ENCODE measurements around the gene PVALEF. TPM values are rescaled to one million over a fixed set of nuclear protein-coding genes. Genes with fewer than 3 reads are reported as not detected.

Gene PVALEF
- total RNA-seq, 1 experiment from 2014 or later = not detected

DNA sequence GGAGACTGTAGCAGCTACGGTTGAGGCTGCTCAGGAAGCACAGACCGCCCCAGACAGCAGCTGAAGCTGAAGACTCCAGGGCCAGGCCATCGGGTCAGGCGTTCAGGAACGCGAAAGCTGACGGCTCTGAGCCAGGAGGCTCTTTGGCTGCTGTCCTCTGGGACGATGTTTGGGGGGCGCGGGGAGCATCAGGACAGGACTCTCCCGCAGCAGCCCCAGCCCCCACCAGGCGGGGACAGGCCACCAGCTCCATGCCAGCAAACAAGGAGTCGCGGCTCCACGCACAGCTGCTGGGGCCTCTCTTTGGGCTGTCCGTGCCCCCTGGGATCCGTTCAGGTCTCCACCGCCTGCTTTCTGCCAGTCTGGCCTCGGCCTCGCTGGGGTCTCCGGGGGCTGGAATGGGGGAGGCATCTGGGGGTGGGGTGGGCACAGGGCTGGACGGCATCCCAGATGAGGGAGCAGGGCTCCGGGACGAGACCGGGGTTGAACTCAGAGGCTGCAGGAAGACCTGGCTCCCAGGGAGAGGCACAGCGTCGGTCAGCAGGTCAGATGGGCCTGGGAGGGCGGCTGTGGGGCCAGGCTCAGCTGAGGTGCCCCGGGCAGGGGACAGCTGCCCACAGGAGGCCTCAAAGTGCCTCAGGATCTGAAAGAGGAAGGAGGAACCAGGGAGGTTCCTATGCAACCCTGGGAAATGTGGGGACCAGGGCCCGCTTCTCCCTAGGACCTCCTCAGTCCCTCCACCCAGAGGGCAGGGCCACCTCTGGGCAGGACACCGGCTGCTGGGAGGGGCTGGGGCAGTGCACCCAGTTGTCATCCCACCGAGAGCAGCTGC, 63.7 kb downstream of the PVALEF start:
- H3K4me3 ChIP-seq (ENCODE audit: low read depth in 2 of 2, low read length in 2 of 2) = no peak overlapping the region
- ChIA-PET CTCF (interaction anchor here (0.6 to 0.7 kb wide), 2 partner anchors 176 to 285 kb away, joined by 3 to 5 read pairs; no protein-coding TSS in a partner anchor), POLR2A (no interaction called here)
- no peaks in the 10 kb centered on the region for H3K9me3 ChIP-seq (ENCODE audit: control insufficient read depth, insufficient read depth, low read depth, low read length)
- H3K4me1 ChIP-seq (ENCODE audit: control insufficient read depth, insufficient read depth, low read length) = no peaks in the 10 kb centered on the region
- no peak for ATAC-seq
- no TSS peak for BruUV-seq (replicated peaks)
- TF ChIP-seq POLR2AphosphoS5 (IDR thresholded peaks at IDR 0.05; ENCODE audit: low read depth, low read length) = no peak
- TF ChIP-seq SIN3A (IDR thresholded peaks at IDR 0.05; ENCODE audit: borderline replicate concordance, insufficient read depth, low read depth, low read length) = no peak
- TF ChIP-seq, protein P1, sequence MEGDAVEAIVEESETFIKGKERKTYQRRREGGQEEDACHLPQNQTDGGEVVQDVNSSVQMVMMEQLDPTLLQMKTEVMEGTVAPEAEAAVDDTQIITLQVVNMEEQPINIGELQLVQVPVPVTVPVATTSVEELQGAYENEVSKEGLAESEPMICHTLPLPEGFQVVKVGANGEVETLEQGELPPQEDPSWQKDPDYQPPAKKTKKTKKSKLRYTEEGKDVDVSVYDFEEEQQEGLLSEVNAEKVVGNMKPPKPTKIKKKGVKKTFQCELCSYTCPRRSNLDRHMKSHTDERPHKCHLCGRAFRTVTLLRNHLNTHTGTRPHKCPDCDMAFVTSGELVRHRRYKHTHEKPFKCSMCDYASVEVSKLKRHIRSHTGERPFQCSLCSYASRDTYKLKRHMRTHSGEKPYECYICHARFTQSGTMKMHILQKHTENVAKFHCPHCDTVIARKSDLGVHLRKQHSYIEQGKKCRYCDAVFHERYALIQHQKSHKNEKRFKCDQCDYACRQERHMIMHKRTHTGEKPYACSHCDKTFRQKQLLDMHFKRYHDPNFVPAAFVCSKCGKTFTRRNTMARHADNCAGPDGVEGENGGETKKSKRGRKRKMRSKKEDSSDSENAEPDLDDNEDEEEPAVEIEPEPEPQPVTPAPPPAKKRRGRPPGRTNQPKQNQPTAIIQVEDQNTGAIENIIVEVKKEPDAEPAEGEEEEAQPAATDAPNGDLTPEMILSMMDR (IDR thresholded peaks at IDR 0.05) = no peak
- TF ChIP-seq, protein P2, sequence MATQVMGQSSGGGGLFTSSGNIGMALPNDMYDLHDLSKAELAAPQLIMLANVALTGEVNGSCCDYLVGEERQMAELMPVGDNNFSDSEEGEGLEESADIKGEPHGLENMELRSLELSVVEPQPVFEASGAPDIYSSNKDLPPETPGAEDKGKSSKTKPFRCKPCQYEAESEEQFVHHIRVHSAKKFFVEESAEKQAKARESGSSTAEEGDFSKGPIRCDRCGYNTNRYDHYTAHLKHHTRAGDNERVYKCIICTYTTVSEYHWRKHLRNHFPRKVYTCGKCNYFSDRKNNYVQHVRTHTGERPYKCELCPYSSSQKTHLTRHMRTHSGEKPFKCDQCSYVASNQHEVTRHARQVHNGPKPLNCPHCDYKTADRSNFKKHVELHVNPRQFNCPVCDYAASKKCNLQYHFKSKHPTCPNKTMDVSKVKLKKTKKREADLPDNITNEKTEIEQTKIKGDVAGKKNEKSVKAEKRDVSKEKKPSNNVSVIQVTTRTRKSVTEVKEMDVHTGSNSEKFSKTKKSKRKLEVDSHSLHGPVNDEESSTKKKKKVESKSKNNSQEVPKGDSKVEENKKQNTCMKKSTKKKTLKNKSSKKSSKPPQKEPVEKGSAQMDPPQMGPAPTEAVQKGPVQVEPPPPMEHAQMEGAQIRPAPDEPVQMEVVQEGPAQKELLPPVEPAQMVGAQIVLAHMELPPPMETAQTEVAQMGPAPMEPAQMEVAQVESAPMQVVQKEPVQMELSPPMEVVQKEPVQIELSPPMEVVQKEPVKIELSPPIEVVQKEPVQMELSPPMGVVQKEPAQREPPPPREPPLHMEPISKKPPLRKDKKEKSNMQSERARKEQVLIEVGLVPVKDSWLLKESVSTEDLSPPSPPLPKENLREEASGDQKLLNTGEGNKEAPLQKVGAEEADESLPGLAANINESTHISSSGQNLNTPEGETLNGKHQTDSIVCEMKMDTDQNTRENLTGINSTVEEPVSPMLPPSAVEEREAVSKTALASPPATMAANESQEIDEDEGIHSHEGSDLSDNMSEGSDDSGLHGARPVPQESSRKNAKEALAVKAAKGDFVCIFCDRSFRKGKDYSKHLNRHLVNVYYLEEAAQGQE (IDR thresholded peaks at IDR 0.05; ENCODE audit: insufficient read depth in 1 of 2, low read depth in 2 of 2, low read length in 1 of 2) = no peak
- TF ChIP-seq TCF7L2 (IDR thresholded peaks at IDR 0.05; ENCODE audit: low read depth, low read length) = no peak
- no peaks in the 10 kb centered on the region for H3K36me3 ChIP-seq (ENCODE audit: control insufficient read depth, insufficient read depth, low read length)
- intact Hi-C loops (cut with micrococcal nuclease; ENCODE audit: unreplicated experiment) (no loop called here), in situ Hi-C loops (cut with HindIII; ENCODE audit: low pct_unique_long_range_greater_than_20kb, low sequenced_read_pairs) (no loop called here)
- no peak overlapping the region for H3K27ac ChIP-seq (ENCODE audit: low read length)
- no peak for DNase-seq (ENCODE audit: low read depth, low spot score)
- no peaks in the 10 kb centered on the region for H3K27me3 ChIP-seq (ENCODE audit: control insufficient read depth, insufficient read depth, low read length)

DNA sequence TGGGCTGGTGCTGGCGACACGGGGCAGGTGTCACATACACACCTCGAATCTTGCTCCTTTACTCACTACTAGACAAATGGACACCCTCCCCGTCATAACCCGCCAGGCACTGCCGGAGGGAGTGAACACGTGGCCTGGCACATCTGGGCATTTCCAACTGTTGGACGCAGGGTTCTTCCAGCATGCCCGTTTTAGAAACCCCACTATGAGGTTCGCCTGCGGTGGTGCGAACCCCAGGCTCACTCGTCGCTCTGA, 64.3 kb downstream of the PVALEF start:
- Histone ChIP-seq H3K27ac (ENCODE audit: low read length) (no peak overlapping the region), H3K27me3 (ENCODE audit: control insufficient read depth, insufficient read depth, low read length) (no peaks in the 10 kb centered on the region), H3K36me3 (ENCODE audit: control insufficient read depth, insufficient read depth, low read length) (no peaks in the 10 kb centered on the region), H3K4me1 (ENCODE audit: control insufficient read depth, insufficient read depth, low read length) (no peaks in the 10 kb centered on the region), H3K9me3 (ENCODE audit: control insufficient read depth, insufficient read depth, low read depth, low read length) (no peaks in the 10 kb centered on the region), H3K4me3 (ENCODE audit: low read depth in 2 of 2, low read length in 2 of 2) (no peak overlapping the region)
- DNase-seq (ENCODE audit: low read depth, low spot score) (no peak), ATAC-seq (no peak)
- no TSS peak for BruUV-seq (replicated peaks)
- CTCF ChIA-PET = interaction anchor here (1.4 kb wide), 1 partner anchor 9 kb away, joined by 4 read pairs; the partner anchor contains the start of genes NDUFAF8 and TEPSIN
- in situ Hi-C loops (cut with HindIII; ENCODE audit: low pct_unique_long_range_greater_than_20kb, low sequenced_read_pairs) (no loop called here), intact Hi-C loops (cut with micrococcal nuclease; ENCODE audit: unreplicated experiment) (no loop called here)
- POLR2A ChIA-PET = no interaction called here
- TF ChIP-seq SIN3A (IDR thresholded peaks at IDR 0.05; ENCODE audit: borderline replicate concordance, insufficient read depth, low read depth, low read length) (no peak), TCF7L2 (IDR thresholded peaks at IDR 0.05; ENCODE audit: low read depth, low read length) (no peak), POLR2AphosphoS5 (IDR thresholded peaks at IDR 0.05; ENCODE audit: low read depth, low read length) (no peak)
- TF ChIP-seq, protein P1 (IDR thresholded peaks at IDR 0.05) = no peak
- TF ChIP-seq, protein P2 (IDR thresholded peaks at IDR 0.05; ENCODE audit: insufficient read depth in 1 of 2, low read depth in 2 of 2, low read length in 1 of 2) = no peak

Data from Panc1 (cell line).